GM12878 (cell line): ENCODE data around the gene STOML2. TPM values are rescaled to one million over a fixed set of nuclear protein-coding genes. Genes with fewer than 3 reads are reported as not detected.

Source experiments
- BCL11A ChIP-seq: IDR thresholded peaks from 2 replicates; pipeline ENCODE4 v1.6.1; 2011; ENCODE audit warnings: low read depth, low read length
- BHLHE40 ChIP-seq, 2 experiments: fragments of 450-650 bp in 1 of 2; IDR thresholded peaks; 2 replicates each; pipeline ENCODE4 v1.6.1; 2011 to 2017; ENCODE audit warnings: low read depth in 2 of 2, borderline replicate concordance in 1 of 2, improper control_type of control experiment in 1 of 2, low read length in 1 of 2, mild to moderate bottlenecking in 1 of 2
- EZH2 ChIP-seq: IDR thresholded peaks from 2 replicates; pipeline ENCODE4 v1.6.1; 2012; ENCODE audit warnings: low read depth, mild to moderate bottlenecking, control low read depth, inconsistent platforms, low read length, borderline replicate concordance; ENCODE audit not compliant: control insufficient read depth
- HCFC1 ChIP-seq: fragments of 150-350 bp; IDR thresholded peaks from 2 replicates; pipeline ENCODE4 v1.6.1; 2014; ENCODE audit warnings: low read length
- NR2C1 ChIP-seq: fragments of 450-650 bp; IDR thresholded peaks from 2 replicates; pipeline ENCODE4 v1.6.1; 2017; ENCODE audit warnings: antibody characterized with exemption, mild to moderate bottlenecking, moderate library complexity
- SUPT20H ChIP-seq: IDR thresholded peaks from 2 replicates; pipeline ENCODE4 v1.6.1; 2011; ENCODE audit warnings: low read depth, mild to moderate bottlenecking, low read length, moderate library complexity, borderline replicate concordance; ENCODE audit not compliant: control insufficient read depth
- ZNF384 ChIP-seq: IDR thresholded peaks from 2 replicates; pipeline ENCODE4 v1.6.1; 2012; ENCODE audit warnings: low read depth, mild to moderate bottlenecking, low read length, improper control_type of control experiment, borderline replicate concordance
- polyA plus RNA-seq, 11 experiments: library from polyadenylated mRNA; depleted of rRNA in 4 of 11; unstranded in 6 of 11; stranded (reverse) in 5 of 11; fragments of >200 nt; fragmentation: Nextera tagmentation in 4 of 11; fragmentation: Illumina TruSeq in 1 of 11; extraction: Ambion mirVana in 4 of 11; extraction: Trizol in 1 of 11; gene quantifications; 1 replicate in 1 of 11; 2 replicates in 10 of 11; pipeline versions ENCODE4 v1.2.1 to v1.2.3, GENCODE V29; 2011 to 2016; ENCODE audit warnings: inconsistent platforms in 2 of 11, missing spikeins in 2 of 11, low read depth in 1 of 11
- total RNA-seq, 4 experiments: library from RNA; depleted of rRNA in 3 of 4; stranded (reverse); fragments of >200 nt in 3 of 4; fragmentation: Illumina TruSeq in 1 of 4; extraction: Trizol in 1 of 4; gene quantifications; 2 replicates each; pipeline versions ENCODE4 v1.2.1 to v1.2.3, GENCODE V29; 2013 to 2021
- TF ChIP-seq, protein P1 (sequence below): IDR thresholded peaks from 2 replicates; pipeline ENCODE4 v1.6.1; 2012; ENCODE audit warnings: improper control_type of control experiment, low read depth, low read length; ENCODE audit not compliant: insufficient replicate concordance
- TF ChIP-seq, protein P2 (sequence below), 3 experiments: IDR thresholded peaks in 2 of 3; conservative IDR thresholded peaks in 1 of 3; 2 replicates each; pipeline ENCODE4 v1.5.1; 2011; ENCODE audit warnings: low read depth in 3 of 3, low read length in 3 of 3, mild to moderate bottlenecking in 3 of 3, control low read depth in 2 of 3, moderate library complexity in 2 of 3, inconsistent platforms in 1 of 3, mixed read lengths in 1 of 3; ENCODE audit not compliant: control insufficient read depth in 2 of 3, insufficient read depth in 1 of 3; ENCODE audit errors: extremely low read depth in 1 of 3

The STOML2 gene
- total and polyA plus RNA-seq, 10 of the 15 experiments (the other 5 are each of a cell fraction or from before 2014, with no cell fraction given) = 112 to 284 (median 207) TPM

DNA sequence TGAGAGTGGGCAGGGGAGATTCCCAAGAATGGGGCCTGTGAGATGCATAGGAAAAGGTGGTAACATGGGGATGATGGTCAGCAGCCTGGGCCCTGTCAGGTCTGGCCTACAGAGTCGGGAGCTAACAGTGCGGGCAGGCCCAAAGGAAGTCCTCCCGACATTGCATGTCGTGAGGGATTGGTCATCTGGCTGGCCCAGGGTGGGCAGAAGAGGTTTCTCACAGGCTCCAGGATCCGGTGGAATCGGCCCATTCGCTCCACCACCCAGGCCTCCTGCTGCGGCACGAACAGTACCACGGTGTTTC, 514 bp downstream of the STOML2 start (continued):
- TF ChIP-seq, protein P1, sequence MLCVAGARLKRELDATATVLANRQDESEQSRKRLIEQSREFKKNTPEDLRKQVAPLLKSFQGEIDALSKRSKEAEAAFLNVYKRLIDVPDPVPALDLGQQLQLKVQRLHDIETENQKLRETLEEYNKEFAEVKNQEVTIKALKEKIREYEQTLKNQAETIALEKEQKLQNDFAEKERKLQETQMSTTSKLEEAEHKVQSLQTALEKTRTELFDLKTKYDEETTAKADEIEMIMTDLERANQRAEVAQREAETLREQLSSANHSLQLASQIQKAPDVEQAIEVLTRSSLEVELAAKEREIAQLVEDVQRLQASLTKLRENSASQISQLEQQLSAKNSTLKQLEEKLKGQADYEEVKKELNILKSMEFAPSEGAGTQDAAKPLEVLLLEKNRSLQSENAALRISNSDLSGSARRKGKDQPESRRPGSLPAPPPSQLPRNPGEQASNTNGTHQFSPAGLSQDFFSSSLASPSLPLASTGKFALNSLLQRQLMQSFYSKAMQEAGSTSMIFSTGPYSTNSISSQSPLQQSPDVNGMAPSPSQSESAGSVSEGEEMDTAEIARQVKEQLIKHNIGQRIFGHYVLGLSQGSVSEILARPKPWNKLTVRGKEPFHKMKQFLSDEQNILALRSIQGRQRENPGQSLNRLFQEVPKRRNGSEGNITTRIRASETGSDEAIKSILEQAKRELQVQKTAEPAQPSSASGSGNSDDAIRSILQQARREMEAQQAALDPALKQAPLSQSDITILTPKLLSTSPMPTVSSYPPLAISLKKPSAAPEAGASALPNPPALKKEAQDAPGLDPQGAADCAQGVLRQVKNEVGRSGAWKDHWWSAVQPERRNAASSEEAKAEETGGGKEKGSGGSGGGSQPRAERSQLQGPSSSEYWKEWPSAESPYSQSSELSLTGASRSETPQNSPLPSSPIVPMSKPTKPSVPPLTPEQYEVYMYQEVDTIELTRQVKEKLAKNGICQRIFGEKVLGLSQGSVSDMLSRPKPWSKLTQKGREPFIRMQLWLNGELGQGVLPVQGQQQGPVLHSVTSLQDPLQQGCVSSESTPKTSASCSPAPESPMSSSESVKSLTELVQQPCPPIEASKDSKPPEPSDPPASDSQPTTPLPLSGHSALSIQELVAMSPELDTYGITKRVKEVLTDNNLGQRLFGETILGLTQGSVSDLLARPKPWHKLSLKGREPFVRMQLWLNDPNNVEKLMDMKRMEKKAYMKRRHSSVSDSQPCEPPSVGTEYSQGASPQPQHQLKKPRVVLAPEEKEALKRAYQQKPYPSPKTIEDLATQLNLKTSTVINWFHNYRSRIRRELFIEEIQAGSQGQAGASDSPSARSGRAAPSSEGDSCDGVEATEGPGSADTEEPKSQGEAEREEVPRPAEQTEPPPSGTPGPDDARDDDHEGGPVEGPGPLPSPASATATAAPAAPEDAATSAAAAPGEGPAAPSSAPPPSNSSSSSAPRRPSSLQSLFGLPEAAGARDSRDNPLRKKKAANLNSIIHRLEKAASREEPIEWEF = no peak
- TF ChIP-seq, protein P2, sequence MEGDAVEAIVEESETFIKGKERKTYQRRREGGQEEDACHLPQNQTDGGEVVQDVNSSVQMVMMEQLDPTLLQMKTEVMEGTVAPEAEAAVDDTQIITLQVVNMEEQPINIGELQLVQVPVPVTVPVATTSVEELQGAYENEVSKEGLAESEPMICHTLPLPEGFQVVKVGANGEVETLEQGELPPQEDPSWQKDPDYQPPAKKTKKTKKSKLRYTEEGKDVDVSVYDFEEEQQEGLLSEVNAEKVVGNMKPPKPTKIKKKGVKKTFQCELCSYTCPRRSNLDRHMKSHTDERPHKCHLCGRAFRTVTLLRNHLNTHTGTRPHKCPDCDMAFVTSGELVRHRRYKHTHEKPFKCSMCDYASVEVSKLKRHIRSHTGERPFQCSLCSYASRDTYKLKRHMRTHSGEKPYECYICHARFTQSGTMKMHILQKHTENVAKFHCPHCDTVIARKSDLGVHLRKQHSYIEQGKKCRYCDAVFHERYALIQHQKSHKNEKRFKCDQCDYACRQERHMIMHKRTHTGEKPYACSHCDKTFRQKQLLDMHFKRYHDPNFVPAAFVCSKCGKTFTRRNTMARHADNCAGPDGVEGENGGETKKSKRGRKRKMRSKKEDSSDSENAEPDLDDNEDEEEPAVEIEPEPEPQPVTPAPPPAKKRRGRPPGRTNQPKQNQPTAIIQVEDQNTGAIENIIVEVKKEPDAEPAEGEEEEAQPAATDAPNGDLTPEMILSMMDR (IDR thresholded peaks at IDR 0.05 in 2 of 3, conservative IDR thresholded peaks at IDR 0.05 in 1 of 3; ENCODE audit: control insufficient read depth in 2 of 3, extremely low read depth in 1 of 3, insufficient read depth in 1 of 3, low read depth in 3 of 3, low read length in 3 of 3) = no peak
- no peak for TF ChIP-seq BHLHE40 (IDR thresholded peaks at IDR 0.05; ENCODE audit: borderline replicate concordance in 1 of 2, low read depth in 2 of 2, low read length in 1 of 2)
- TF ChIP-seq ZNF384 = no peak
- TF ChIP-seq BCL11A = no peak
- TF ChIP-seq SUPT20H = no peak
- no peak for TF ChIP-seq HCFC1
- no peak for TF ChIP-seq EZH2
- TF ChIP-seq NR2C1 = no peak
